ENCODE results near the gene ACTMAP. TPM values are rescaled to one million over a fixed set of nuclear protein-coding genes. Genes with fewer than 3 reads are reported as not detected.

The ACTMAP gene
- total and polyA plus RNA-seq, 9 of the 15 experiments (the other 6 are each of a cell fraction or from before 2014, with no cell fraction given) = 1.7 to 16.6 (median 4.9) TPM

GRCh38 chr19:40750874-40751537 lies 729 bp upstream of the ACTMAP start, which contains the start of gene SNRPA (continued):
- no peak for TF ChIP-seq CBX8 (IDR thresholded peaks at IDR 0.05; ENCODE audit: borderline replicate concordance, extremely low read depth, low read depth, low read length, poor library complexity, severe bottlenecking)
- no peak for TF ChIP-seq ZNF778 (CRISPR knock-in tag; IDR thresholded peaks at IDR 0.05)
- TF ChIP-seq POLR2G (IDR thresholded peaks at IDR 0.05; ENCODE audit: low read depth, low read length) = peak; percentile 89
- TF ChIP-seq SPI1 (IDR thresholded peaks at IDR 0.05; ENCODE audit: borderline replicate concordance, low read depth, low read length) = peak; percentile 39; the same call in 1 of the 2 replicates
- TF ChIP-seq CTCF (IDR thresholded peaks at IDR 0.05 in 2 of 3, conservative IDR thresholded peaks at IDR 0.05 in 1 of 3; ENCODE audit: insufficient read depth in 2 of 3, low read depth in 1 of 3, low read length in 3 of 3) = peak in 1 of 3 experiments; percentile 0; a peak in 1 of 6 replicates
- TF ChIP-seq PTBP1 (IDR thresholded peaks at IDR 0.05; ENCODE audit: low read depth, low read length) = no peak
- TF ChIP-seq POLR2A (conservative IDR thresholded peaks at IDR 0.05) = peak; percentile 93
- no peak for TF ChIP-seq RFX1 (IDR thresholded peaks at IDR 0.05)
- TF ChIP-seq, protein P1, sequence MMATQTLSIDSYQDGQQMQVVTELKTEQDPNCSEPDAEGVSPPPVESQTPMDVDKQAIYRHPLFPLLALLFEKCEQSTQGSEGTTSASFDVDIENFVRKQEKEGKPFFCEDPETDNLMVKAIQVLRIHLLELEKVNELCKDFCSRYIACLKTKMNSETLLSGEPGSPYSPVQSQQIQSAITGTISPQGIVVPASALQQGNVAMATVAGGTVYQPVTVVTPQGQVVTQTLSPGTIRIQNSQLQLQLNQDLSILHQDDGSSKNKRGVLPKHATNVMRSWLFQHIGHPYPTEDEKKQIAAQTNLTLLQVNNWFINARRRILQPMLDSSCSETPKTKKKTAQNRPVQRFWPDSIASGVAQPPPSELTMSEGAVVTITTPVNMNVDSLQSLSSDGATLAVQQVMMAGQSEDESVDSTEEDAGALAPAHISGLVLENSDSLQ (IDR thresholded peaks at IDR 0.05) = no peak
- TF ChIP-seq IRF2 (CRISPR knock-in tag; IDR thresholded peaks at IDR 0.05) = no peak
- TF ChIP-seq ZNF445 (CRISPR knock-in tag; IDR thresholded peaks at IDR 0.05; ENCODE audit: low read depth) = no peak
- 0 out of 2 replicates have a peak, but pooled peaks have one; percentile 35 for TF ChIP-seq CBX1 (IDR thresholded peaks at IDR 0.05; ENCODE audit: low read depth)
- no peak for TF ChIP-seq ZNF77 (CRISPR knock-in tag; IDR thresholded peaks at IDR 0.05)
- no peak for TF ChIP-seq TCF15 (CRISPR knock-in tag; IDR thresholded peaks at IDR 0.05)
- TF ChIP-seq, protein P2, sequence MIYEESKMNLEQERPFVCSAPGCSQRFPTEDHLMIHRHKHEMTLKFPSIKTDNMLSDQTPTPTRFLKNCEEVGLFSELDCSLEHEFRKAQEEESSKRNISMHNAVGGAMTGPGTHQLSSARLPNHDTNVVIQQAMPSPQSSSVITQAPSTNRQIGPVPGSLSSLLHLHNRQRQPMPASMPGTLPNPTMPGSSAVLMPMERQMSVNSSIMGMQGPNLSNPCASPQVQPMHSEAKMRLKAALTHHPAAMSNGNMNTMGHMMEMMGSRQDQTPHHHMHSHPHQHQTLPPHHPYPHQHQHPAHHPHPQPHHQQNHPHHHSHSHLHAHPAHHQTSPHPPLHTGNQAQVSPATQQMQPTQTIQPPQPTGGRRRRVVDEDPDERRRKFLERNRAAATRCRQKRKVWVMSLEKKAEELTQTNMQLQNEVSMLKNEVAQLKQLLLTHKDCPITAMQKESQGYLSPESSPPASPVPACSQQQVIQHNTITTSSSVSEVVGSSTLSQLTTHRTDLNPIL (CRISPR knock-in tag; IDR thresholded peaks at IDR 0.05) = no peak
- TF ChIP-seq FOXA1 (IDR thresholded peaks at IDR 0.05; ENCODE audit: borderline replicate concordance) = no peak
- TF ChIP-seq HDAC6 (IDR thresholded peaks at IDR 0.05; ENCODE audit: low read depth, low read length) = no peak
- no peak for TF ChIP-seq CHD1 (IDR thresholded peaks at IDR 0.05; ENCODE audit: low read length)
- peak; percentile 76; the same call in 1 of the 2 replicates for TF ChIP-seq MXI1 (IDR thresholded peaks at IDR 0.05; ENCODE audit: low read depth, low read length)
- TF ChIP-seq, protein P3, sequence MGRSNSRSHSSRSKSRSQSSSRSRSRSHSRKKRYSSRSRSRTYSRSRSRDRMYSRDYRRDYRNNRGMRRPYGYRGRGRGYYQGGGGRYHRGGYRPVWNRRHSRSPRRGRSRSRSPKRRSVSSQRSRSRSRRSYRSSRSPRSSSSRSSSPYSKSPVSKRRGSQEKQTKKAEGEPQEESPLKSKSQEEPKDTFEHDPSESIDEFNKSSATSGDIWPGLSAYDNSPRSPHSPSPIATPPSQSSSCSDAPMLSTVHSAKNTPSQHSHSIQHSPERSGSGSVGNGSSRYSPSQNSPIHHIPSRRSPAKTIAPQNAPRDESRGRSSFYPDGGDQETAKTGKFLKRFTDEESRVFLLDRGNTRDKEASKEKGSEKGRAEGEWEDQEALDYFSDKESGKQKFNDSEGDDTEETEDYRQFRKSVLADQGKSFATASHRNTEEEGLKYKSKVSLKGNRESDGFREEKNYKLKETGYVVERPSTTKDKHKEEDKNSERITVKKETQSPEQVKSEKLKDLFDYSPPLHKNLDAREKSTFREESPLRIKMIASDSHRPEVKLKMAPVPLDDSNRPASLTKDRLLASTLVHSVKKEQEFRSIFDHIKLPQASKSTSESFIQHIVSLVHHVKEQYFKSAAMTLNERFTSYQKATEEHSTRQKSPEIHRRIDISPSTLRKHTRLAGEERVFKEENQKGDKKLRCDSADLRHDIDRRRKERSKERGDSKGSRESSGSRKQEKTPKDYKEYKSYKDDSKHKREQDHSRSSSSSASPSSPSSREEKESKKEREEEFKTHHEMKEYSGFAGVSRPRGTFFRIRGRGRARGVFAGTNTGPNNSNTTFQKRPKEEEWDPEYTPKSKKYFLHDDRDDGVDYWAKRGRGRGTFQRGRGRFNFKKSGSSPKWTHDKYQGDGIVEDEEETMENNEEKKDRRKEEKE (IDR thresholded peaks at IDR 0.05; ENCODE audit: borderline replicate concordance in 1 of 2, control insufficient read depth in 1 of 2, low read depth in 2 of 2, low read length in 1 of 2) = peak in 1 of 2 experiments; percentile 28; a peak in 1 of 4 replicates

All from K562 (cell line).